ENCODE measurements around the gene PLCB1.
"Not testable (repeated sequence)": the region's sequence is repeated elsewhere in the genome, so short reads cannot be mapped to it uniquely, and the experiment has no call there.

The PLCB1 gene

GRCh38 chr20:8331740-8332412 is 199.8 kb downstream of the PLCB1 start:
- Histone ChIP-seq H3K4me2 (peak overlapping the region; percentile 51), H3K9ac (no peak overlapping the region), H3K36me3 (no peaks in the 10 kb centered on the region), H3K27ac (0 out of 2 replicates have a peak overlapping the region, but pooled peaks have one; percentile 11), H3K9me3 (peaks cover 6% of the 10 kb centered on the region), H3K4me1 (peaks cover 37% of the 10 kb centered on the region), H3K27me3 (no peaks in the 10 kb centered on the region), H3K4me3 (no peak overlapping the region), H4K20me1 (no peaks in the 10 kb centered on the region)
- no peak for TF ChIP-seq Cebpa-rat (IDR thresholded peaks at IDR 0.05)

- Histone ChIP-seq H3K27me3 (no peaks in the 10 kb centered on the region), H3K9ac (no peak overlapping the region), H3K4me1 (peaks cover 30% of the 10 kb centered on the region), H3K9me3 (peaks cover 3% of the 10 kb centered on the region), H3K36me3 (no peaks in the 10 kb centered on the region), H3K27ac (no peak overlapping the region), H3K4me2 (no peak overlapping the region), H3K4me3 (no peak overlapping the region), H4K20me1 (no peaks in the 10 kb centered on the region)
- no peak for TF ChIP-seq Cebpa-rat (IDR thresholded peaks at IDR 0.05)
These were observed 202.6 kb downstream of the PLCB1 start for GRCh38 chr20:8334641-8335040.

GRCh38 chr20:8335059-8335458 is 203.0 kb downstream of the PLCB1 start:
- no peaks in the 10 kb centered on the region for H3K27me3 ChIP-seq
- H3K4me1 ChIP-seq, result peaks cover 25% of the 10 kb centered on the region
- H4K20me1 ChIP-seq, result no peaks in the 10 kb centered on the region
- no peak overlapping the region for H3K4me3 ChIP-seq
- H3K27ac ChIP-seq, result no peak overlapping the region
- no peak overlapping the region for H3K4me2 ChIP-seq
- peaks cover 7% of the 10 kb centered on the region for H3K9me3 ChIP-seq
- H3K9ac ChIP-seq, result no peak overlapping the region
- TF ChIP-seq Cebpa-rat (IDR thresholded peaks at IDR 0.05), result no peak
- no peaks in the 10 kb centered on the region for H3K36me3 ChIP-seq

DNA sequence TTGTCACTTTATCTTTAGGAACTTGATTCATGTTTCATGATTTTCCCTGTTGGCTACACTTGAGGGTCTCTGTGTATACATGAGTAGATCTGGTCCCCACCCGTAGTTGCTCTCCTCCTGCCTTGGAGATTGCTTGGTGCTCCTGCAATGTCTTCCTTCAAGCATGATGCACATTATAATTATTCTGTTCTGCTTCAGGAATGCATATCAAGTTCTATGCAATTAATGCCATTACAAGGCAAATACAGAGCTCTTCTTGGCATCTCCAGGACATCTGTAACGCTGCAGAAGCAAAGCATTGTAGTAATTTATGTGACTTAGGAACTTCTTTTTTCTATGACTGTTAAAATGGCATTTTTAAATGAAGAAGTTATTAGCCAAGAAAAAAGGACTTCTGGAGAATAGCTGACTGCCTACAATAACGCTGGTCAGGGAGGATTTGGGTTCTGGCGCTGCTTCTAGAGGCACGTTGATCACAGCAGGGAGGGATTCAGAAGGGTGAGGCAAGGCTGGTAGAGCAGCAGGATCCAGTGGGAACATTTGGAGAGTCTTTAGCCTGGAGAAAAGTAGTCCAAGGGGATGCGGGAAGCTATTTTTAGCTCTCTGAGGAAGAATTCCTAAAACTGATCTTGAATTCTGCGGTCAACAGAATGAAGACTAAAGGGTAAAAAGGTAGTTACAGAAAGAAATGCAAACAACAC is 203.6 kb downstream of the PLCB1 start:
- no peak for TF ChIP-seq Cebpa-rat (IDR thresholded peaks at IDR 0.05)
- Histone ChIP-seq H3K27me3 (no peaks in the 10 kb centered on the region), H3K9ac (no peak overlapping the region), H4K20me1 (no peaks in the 10 kb centered on the region), H3K27ac (no peak overlapping the region), H3K4me1 (peaks cover 19% of the 10 kb centered on the region), H3K36me3 (no peaks in the 10 kb centered on the region), H3K9me3 (peaks cover 8% of the 10 kb centered on the region), H3K4me2 (no peak overlapping the region), H3K4me3 (no peak overlapping the region)

DNA sequence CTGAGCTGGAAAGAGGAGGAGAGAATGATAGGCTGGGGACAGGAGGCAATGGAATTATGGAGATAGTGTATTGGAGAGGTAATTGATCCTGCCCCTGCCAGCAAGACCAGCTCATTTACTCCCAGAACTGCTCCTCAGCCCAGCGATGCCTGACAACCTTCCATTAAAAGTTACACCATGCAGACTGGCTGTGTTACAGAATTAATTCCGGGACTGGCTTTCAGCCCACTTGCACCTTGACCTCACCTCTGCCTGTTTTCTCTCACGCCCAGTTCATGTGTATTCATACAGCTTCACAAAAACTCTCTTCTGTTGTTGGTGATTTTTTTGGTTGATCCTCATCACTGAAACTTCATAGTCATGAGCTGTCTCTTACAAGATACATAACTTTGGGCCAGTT is 207.3 kb downstream of the PLCB1 start:
- no peak overlapping the region for H3K9ac ChIP-seq
- no peak overlapping the region for H3K27ac ChIP-seq
- no peak overlapping the region for H3K4me3 ChIP-seq
- no peak overlapping the region for H3K4me2 ChIP-seq
- H3K4me1 ChIP-seq, result no peaks in the 10 kb centered on the region
- H3K27me3 ChIP-seq, result no peaks in the 10 kb centered on the region
- no peaks in the 10 kb centered on the region for H4K20me1 ChIP-seq
- no peaks in the 10 kb centered on the region for H3K36me3 ChIP-seq
- no peak for TF ChIP-seq Cebpa-rat (IDR thresholded peaks at IDR 0.05)
- peaks cover 8% of the 10 kb centered on the region for H3K9me3 ChIP-seq

GRCh38 chr20:8342391-8342790 is 210.3 kb downstream of the PLCB1 start:
- H4K20me1 ChIP-seq, result no peaks in the 10 kb centered on the region
- no peak for TF ChIP-seq Cebpa-rat (IDR thresholded peaks at IDR 0.05)
- H3K9me3 ChIP-seq, result peaks cover 8% of the 10 kb centered on the region
- no peak overlapping the region for H3K4me2 ChIP-seq
- no peak overlapping the region for H3K9ac ChIP-seq
- H3K27ac ChIP-seq, result no peak overlapping the region
- H3K4me1 ChIP-seq, result peaks cover 22% of the 10 kb centered on the region
- H3K4me3 ChIP-seq, result no peak overlapping the region
- no peaks in the 10 kb centered on the region for H3K36me3 ChIP-seq
- H3K27me3 ChIP-seq, result no peaks in the 10 kb centered on the region

DNA sequence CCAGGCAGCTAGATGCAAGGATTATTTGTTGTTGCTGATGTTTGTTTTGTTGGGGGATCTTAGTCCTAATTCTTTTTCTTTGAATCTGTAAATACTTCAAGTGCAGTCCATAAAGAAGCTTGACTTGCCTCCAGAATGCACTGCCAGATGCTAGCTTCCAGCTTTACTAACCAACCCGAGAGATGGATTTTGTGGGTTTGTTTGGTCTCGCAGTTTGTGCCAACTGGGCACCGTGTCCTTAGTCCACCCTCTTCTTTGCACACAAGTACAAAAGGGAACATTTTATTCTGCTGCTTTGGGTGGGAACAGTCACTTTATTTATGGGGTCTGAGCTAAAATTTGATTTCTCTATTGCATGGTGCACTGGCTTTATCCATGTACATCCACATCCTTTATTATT is 212.0 kb downstream of the PLCB1 start:
- Histone ChIP-seq H3K27ac (no peak overlapping the region), H3K4me2 (no peak overlapping the region), H3K27me3 (no peaks in the 10 kb centered on the region), H3K36me3 (no peaks in the 10 kb centered on the region), H3K9me3 (peaks cover 8% of the 10 kb centered on the region), H3K9ac (no peak overlapping the region), H3K4me3 (no peak overlapping the region), H4K20me1 (no peaks in the 10 kb centered on the region), H3K4me1 (peaks cover 39% of the 10 kb centered on the region)
- TF ChIP-seq Cebpa-rat (IDR thresholded peaks at IDR 0.05), result no peak

GRCh38 chr20:8344631-8345030 is 212.6 kb downstream of the PLCB1 start:
- no peak for TF ChIP-seq Cebpa-rat (IDR thresholded peaks at IDR 0.05)
- Histone ChIP-seq H4K20me1 (no peaks in the 10 kb centered on the region), H3K4me3 (no peak overlapping the region), H3K9me3 (peaks cover 5% of the 10 kb centered on the region), H3K27ac (no peak overlapping the region), H3K4me1 (peaks cover 42% of the 10 kb centered on the region), H3K9ac (no peak overlapping the region), H3K36me3 (no peaks in the 10 kb centered on the region), H3K27me3 (no peaks in the 10 kb centered on the region), H3K4me2 (no peak overlapping the region)

DNA sequence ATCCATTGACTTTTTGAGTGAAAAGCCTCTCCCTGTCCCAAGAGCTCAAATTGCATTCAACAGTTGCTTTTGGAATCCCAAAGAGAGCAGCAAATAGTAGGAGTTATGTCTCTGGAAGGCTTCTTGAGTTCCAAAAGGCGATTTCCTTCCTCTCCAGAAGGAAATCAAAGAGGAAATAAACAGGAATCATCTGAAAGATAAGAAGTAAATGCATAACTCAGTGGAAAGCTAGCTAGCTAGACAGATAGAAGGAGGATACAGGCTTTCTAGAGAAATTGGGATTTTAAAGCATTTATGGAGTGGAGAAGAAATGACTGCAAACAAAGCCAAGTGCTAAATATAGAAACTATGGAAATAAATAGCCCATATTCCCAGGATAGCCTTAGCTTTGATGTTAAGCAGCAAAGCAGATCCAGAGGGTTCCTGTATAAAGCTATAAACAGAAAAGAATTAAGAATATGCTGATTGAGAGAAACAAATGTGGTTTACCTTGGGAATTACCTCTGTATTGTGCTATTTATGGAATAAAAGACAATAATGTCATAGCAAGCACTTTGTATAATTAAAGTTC is 214.7 kb downstream of the PLCB1 start:
- Histone ChIP-seq H3K4me1 (peaks cover 42% of the 10 kb centered on the region), H3K27me3 (no peaks in the 10 kb centered on the region), H3K9me3 (peaks cover 6% of the 10 kb centered on the region), H4K20me1 (no peaks in the 10 kb centered on the region), H3K9ac (no peak overlapping the region), H3K36me3 (no peaks in the 10 kb centered on the region; the same call in 1 of the 2 replicates), H3K27ac (peak overlapping the region; percentile 0; the same call in 1 of the 2 replicates), H3K4me2 (peak overlapping the region; percentile 55), H3K4me3 (no peak overlapping the region)
- no peak for TF ChIP-seq Cebpa-rat (IDR thresholded peaks at IDR 0.05)

- H3K9me3 ChIP-seq, H3K4me3 ChIP-seq, H4K20me1 ChIP-seq, H3K9ac ChIP-seq, H3K4me2 ChIP-seq, H3K27ac ChIP-seq, H3K36me3 ChIP-seq, H3K27me3 ChIP-seq: not testable (repeated sequence)
- peaks cover 41% of the 10 kb centered on the region for H3K4me1 ChIP-seq
These were observed 218.2 kb downstream of the PLCB1 start for GRCh38 chr20:8350225-8350624.
